ENCODE data around the gene SMIM44. TPM values are rescaled to one million over a fixed set of nuclear protein-coding genes. Genes with fewer than 3 reads are reported as not detected.

SMIM44 gene
- total and polyA plus RNA-seq, 9 of the 15 experiments (the other 6 are each of a cell fraction or from before 2014, with no cell fraction given): not detected

GRCh38 chr19:3505598-3506383 lies 22.6 kb upstream of the SMIM44 start, which contains the start of gene FZR1 (continued):
- TF ChIP-seq RCOR1 (IDR thresholded peaks at IDR 0.05; ENCODE audit: borderline replicate concordance in 1 of 2, low read depth in 2 of 2, low read length in 2 of 2): 0 out of 4 replicates have a peak, but pooled peaks of 1 of the 2 experiments have one; percentile 15
- TF ChIP-seq ELF2 (CRISPR knock-in tag; IDR thresholded peaks at IDR 0.05): peak; percentile 96
- TF ChIP-seq MAZ (CRISPR knock-in tag; conservative IDR thresholded peaks at IDR 0.05 in 1 of 2, IDR thresholded peaks at IDR 0.05 in 1 of 2): peak in 1 of 2 experiments; percentile 80; a peak in 1 of 4 replicates
- 0 out of 2 replicates have a peak, but pooled peaks have one; percentile 14 for TF ChIP-seq SMAD4 (CRISPR knock-in tag; conservative IDR thresholded peaks at IDR 0.05)
- peak; percentile 92 for TF ChIP-seq GABPB1 (CRISPR knock-in tag; IDR thresholded peaks at IDR 0.05)
- TF ChIP-seq SMARCC2 (IDR thresholded peaks at IDR 0.05; ENCODE audit: low read depth): peak; percentile 19; the same call in 1 of the 2 replicates
- no peak for TF ChIP-seq SMAD1 (IDR thresholded peaks at IDR 0.05; ENCODE audit: low read depth, low read length, partially characterized antibody)
- TF ChIP-seq ZNF586 (CRISPR knock-in tag; conservative IDR thresholded peaks at IDR 0.05): no peak
- TF ChIP-seq CSDE1 (IDR thresholded peaks at IDR 0.05): peak in 1 of 2 experiments; percentile 97; a peak in 2 of 4 replicates
- TF ChIP-seq AFF1 (IDR thresholded peaks at IDR 0.05; ENCODE audit: low read depth in 1 of 2, partially characterized antibody in 2 of 2): no peak
- TF ChIP-seq ILF3 (IDR thresholded peaks at IDR 0.05; ENCODE audit: borderline replicate concordance): no peak
- TF ChIP-seq MEIS2 (IDR thresholded peaks at IDR 0.05; ENCODE audit: partially characterized antibody): peak; percentile 92
- peak; percentile 59 to 92 (median 88) for TF ChIP-seq YY1 (IDR thresholded peaks at IDR 0.05; ENCODE audit: borderline replicate concordance in 1 of 3, control insufficient read depth in 1 of 3, extremely low read depth in 1 of 3, insufficient read depth in 3 of 3, insufficient read length in 1 of 3, insufficient replicate concordance in 2 of 3, low read depth in 1 of 3, low read length in 2 of 3)
- peak; percentile 96 for TF ChIP-seq GABPA (tag; conservative IDR thresholded peaks at IDR 0.05; ENCODE audit: low read depth)
- TF ChIP-seq FOXP1 (CRISPR knock-in tag; IDR thresholded peaks at IDR 0.05): 0 out of 2 replicates have a peak, but pooled peaks have one; percentile 77
- 0 out of 4 replicates have a peak, but pooled peaks of 1 of the 2 experiments have one; percentile 77 for TF ChIP-seq FOXA3 (CRISPR knock-in tag; conservative IDR thresholded peaks at IDR 0.05 in 1 of 2, IDR thresholded peaks at IDR 0.05 in 1 of 2)
- peak; percentile 76 to 83 for TF ChIP-seq FOXK2 (conservative IDR thresholded peaks at IDR 0.05 in 1 of 2, IDR thresholded peaks at IDR 0.05 in 1 of 2; ENCODE audit: low read depth in 2 of 2)
- TF ChIP-seq, protein P1, sequence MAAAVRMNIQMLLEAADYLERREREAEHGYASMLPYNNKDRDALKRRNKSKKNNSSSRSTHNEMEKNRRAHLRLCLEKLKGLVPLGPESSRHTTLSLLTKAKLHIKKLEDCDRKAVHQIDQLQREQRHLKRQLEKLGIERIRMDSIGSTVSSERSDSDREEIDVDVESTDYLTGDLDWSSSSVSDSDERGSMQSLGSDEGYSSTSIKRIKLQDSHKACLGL (CRISPR knock-in tag; IDR thresholded peaks at IDR 0.05; ENCODE audit: borderline replicate concordance, poor library complexity, severe bottlenecking): no peak
- no peak for TF ChIP-seq HSF4 (CRISPR knock-in tag; IDR thresholded peaks at IDR 0.05; ENCODE audit: borderline replicate concordance)
- no peak for TF ChIP-seq SMC3 (conservative IDR thresholded peaks at IDR 0.05; ENCODE audit: insufficient read depth, low read depth, low read length)
- peak; percentile 76; the same call in 1 of the 2 replicates for TF ChIP-seq GATAD2B (IDR thresholded peaks at IDR 0.05; ENCODE audit: borderline replicate concordance)

All from K562 (cell line).